HG03571 (cell line): ENCODE measurements around the gene CCDC200.
"Not testable (repeated sequence)": the region's sequence is repeated elsewhere in the genome, so short reads cannot be mapped to it uniquely, and the experiment has no call there.

Source experiments
- ATAC-seq: cut with Tn5 transposase; IDR thresholded peaks from one replicate; pipeline ENCODE4 v1.9.1; 2021; ENCODE audit not compliant: unreplicated experiment

Gene CCDC200

DNA sequence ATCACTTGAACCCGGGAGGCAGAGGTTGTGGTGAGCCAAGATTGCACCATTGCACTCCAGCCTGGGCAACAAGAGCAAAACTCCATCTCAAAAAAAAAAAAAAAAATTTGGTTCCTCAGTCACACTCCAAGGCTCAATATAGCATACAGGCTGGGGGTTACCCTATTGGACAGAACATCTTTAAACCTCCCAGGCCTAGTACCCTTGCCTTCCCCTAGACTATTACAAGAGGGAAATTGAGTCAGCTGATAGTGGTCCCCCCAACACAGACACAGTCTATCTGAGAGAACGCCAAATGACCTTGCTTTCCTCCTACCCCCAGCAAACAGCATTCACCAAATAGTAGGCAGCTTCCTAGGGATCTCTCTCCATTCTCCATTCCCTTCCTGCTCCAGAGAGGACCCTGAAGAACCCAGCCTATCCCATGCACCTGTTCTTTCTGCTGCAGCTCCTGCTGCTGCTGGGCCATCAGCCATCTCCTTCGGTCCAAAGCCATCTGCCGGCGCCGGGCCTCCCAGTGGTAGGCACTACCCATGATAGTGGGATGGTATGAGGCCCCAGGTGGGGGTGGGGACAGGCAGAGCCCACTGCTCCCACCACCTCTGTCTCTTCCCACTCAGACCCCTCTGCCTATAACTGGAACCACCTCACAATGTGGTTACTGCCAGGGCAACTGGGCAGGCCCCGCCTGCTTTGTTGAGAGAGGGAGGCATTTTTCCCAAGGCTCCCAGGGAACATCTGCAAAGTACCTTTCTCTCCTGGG lies at the start of gene CCDC200:
TSS of gene CCDC200 (minus strand) at position 604 of the 763 bp plus-strand sequence. CDS start at position 535, 69 bp downstream.
- ATAC-seq = not testable (repeated sequence)

DNA sequence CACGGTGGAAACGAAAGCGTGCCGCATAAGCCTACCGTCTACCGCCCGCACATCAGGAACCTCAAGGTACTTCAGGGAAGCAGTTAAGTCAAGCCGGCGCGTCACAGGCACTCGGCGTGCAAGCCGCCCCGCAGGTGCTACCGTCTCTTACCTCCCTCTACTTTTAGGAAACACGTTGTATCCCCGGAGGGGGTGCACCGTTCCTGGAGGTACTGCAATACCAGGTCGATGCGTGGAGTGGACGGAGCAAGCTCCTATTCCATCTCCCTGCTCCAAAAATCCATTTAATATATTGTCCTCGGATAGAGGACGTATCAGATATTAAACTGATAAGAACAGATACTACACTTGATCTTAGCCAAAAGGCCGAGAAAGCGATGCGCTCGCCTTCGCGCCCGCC lies 44.5 kb upstream of the CCDC200 start:
- ATAC-seq = not testable (repeated sequence)

DNA sequence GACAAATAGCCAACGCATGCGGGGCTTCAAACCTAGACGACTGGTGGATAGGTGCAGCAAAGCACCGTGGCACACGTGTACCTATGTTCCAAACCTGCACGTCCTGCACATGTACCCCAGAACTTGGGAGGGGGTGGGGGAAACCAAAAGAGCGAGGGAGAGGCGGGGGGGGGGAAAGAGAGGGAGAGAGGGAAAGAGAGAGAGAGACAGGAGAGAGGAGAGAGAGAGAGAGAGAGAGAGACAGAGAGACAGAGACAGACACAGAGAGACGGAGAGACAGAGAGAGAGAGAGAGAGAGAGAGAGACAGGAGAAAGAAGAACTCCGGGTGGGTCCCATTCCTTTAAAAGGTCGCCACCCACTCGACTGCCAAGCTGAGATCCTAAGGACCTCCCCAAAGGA lies 44.1 kb upstream of the CCDC200 start:
- ATAC-seq = not testable (repeated sequence)

DNA sequence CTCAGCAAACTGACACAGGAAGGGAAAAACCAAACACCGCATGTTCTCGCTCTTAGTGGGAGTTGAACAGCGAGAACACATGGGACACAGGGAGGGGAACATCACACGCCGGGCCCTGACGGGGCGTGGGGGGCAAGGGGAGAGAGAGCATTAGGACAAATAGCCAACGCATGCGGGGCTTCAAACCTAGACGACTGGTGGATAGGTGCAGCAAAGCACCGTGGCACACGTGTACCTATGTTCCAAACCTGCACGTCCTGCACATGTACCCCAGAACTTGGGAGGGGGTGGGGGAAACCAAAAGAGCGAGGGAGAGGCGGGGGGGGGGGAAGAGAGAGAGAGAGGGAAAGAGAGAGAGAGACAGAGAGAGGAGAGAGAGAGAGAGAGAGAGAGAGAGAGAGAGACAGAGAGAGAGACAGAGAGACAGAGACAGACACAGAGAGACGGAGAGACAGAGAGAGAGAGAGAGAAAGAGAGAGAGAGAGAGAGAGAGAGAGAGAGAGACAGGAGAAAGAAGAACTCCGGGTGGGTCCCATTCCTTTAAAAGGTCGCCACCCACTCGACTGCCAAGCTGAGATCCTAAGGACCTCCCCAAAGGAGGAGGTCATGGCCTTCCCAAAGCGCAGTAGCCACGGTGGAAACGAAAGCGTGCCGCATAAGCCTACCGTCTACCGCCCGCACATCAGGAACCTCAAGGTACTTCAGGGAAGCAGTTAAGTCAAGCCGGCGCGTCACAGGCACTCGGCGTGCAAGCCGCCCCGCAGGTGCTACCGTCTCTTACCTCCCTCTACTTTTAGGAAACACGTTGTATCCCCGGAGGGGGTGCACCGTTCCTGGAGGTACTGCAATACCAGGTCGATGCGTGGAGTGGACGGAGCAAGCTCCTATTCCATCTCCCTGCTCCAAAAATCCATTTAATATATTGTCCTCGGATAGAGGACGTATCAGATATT lies 42.4 kb upstream of the CCDC200 start:
- not testable (repeated sequence) for ATAC-seq

DNA sequence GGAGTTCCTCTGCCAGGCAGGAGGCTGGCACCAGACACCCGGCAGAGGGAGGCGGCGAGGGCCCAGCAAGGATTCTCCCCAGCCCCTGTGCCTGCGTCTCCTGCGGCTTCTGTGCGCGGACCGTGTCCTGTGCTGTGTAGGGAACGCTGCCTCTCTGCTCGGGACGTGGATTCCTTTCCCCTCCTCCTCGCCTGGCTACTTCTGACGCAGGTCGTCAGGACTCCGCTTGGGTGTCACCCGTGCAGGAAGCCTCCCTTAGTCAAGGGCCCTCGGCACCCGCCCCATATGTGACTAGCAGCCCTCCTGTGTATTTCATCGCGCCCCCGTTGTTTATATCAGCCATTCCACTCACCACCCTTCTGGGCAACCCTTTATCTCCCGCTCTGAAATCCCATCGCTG lies 18.0 kb upstream of the CCDC200 start:
- ATAC-seq = not testable (repeated sequence)

DNA sequence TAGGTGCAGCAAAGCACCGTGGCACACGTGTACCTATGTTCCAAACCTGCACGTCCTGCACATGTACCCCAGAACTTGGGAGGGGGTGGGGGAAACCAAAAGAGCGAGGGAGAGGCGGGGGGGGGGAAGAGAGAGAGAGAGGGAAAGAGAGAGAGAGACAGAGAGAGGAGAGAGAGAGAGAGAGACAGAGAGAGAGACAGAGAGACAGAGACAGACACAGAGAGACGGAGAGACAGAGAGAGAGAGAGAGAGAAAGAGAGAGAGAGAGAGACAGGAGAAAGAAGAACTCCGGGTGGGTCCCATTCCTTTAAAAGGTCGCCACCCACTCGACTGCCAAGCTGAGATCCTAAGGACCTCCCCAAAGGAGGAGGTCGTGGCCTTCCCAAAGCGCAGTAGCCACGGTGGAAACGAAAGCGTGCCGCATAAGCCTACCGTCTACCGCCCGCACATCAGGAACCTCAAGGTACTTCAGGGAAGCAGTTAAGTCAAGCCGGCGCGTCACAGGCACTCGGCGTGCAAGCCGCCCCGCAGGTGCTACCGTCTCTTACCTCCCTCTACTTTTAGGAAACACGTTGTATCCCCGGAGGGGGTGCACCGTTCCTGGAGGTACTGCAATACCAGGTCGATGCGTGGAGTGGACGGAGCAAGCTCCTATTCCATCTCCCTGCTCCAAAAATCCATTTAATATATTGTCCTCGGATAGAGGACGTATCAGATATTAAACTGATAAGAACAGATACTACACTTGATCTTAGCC lies 12.4 kb upstream of the CCDC200 start:
- ATAC-seq = not testable (repeated sequence)

DNA sequence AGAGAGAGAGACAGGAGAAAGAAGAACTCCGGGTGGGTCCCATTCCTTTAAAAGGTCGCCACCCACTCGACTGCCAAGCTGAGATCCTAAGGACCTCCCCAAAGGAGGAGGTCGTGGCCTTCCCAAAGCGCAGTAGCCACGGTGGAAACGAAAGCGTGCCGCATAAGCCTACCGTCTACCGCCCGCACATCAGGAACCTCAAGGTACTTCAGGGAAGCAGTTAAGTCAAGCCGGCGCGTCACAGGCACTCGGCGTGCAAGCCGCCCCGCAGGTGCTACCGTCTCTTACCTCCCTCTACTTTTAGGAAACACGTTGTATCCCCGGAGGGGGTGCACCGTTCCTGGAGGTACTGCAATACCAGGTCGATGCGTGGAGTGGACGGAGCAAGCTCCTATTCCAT lies 11.2 kb upstream of the CCDC200 start:
- not testable (repeated sequence) for ATAC-seq

DNA sequence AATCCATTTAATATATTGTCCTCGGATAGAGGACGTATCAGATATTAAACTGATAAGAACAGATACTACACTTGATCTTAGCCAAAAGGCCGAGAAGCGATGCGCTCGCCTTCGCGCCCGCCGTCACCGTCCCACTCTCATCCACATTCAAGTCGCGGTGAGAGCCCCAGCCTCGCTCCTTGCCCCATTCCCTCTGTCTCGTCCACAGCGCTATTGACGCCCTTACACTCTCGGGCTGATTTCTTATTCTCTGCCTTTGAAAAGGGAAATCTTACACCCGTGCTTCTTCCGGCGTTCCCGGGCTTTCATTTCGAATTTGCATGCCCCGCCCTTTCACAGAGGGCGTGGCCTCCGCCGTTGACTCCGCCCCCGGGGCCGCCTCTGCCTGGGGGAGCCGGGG lies 5.5 kb upstream of the CCDC200 start, which contains the start of gene RNU2-1:
TSS of gene RNU2-1 (minus strand) at position 101 of the 400 bp plus-strand sequence.
- not testable (repeated sequence) for ATAC-seq

DNA sequence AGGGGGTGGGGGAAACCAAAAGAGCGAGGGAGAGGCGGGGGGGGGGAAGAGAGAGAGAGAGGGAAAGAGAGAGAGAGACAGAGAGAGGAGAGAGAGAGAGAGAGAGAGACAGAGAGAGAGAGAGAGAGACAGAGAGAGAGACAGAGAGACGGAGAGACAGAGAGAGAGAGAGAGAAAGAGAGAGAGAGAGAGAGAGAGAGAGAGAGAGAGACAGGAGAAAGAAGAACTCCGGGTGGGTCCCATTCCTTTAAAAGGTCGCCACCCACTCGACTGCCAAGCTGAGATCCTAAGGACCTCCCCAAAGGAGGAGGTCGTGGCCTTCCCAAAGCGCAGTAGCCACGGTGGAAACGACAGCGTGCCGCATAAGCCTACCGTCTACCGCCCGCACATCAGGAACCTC lies 4.8 kb upstream of the CCDC200 start:
- ATAC-seq = not testable (repeated sequence)

DNA sequence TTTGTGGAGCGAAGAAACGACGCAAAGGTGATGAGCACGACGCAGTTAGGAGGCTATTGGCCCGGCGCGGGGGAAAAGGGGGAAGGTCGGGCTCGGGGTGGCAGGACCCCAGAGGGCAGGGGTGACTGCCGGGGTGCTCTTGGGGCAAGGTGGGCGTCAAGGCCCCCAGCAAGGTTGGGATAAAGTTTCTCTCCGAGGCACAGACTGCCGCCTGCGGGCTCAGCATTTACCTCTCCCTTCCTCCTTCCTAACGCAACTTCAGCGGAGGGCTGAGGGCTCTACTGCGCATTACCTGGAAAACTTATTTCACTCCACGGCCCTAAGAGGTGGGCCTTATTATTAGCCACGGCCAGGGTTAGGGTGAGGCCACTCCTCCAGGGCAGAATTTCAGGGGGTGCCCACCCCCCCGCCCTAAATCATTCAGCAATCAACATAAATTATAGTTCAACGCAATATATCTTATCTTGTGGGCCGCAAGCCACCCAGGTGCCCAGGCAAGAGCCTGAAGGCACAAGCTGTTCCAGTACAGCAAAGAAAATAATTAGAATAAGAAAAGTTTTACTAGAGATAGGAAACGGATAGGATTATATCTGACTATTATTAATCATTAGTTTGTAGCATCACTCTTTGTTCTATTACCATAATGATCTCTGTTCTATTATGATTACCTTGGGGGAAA lies 3.7 kb upstream of the CCDC200 start:
- ATAC-seq = not testable (repeated sequence)

DNA sequence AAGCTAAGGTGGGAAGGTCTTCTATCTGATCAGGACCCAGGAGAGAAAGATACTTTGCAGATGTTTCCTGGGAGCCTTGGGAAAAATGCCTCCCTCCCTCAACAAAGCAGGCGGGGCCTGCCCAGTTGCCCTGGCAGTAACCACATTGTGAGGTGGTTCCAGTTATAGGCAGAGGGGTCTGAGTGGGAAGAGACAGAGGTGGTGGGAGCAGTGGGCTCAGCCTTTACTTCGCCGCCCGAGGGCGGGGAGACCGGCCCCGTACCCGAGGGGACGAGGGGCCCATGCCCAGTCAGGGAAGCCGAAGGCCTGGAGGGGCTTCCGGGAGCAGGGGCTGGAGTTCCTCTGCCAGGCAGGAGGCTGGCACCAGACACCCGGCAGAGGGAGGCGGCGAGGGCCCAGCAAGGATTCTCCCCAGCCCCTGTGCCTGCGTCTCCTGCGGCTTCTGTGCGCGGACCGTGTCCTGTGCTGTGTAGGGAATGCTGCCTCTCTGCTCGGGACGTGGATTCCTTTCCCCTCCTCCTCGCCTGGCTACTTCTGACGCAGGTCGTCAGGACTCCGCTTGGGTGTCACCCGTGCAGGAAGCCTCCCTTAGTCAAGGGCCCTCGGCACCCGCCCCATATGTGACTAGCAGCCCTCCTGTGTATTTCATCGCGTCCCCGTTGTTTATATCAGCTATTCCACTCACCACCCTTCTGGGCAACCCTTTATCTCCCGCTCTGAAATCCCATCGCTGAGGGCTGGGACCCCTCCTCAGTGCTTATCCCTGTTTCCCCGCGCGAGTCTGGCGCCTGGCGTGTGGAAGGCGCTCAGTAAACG lies 3.0 kb upstream of the CCDC200 start:
- not testable (repeated sequence) for ATAC-seq

DNA sequence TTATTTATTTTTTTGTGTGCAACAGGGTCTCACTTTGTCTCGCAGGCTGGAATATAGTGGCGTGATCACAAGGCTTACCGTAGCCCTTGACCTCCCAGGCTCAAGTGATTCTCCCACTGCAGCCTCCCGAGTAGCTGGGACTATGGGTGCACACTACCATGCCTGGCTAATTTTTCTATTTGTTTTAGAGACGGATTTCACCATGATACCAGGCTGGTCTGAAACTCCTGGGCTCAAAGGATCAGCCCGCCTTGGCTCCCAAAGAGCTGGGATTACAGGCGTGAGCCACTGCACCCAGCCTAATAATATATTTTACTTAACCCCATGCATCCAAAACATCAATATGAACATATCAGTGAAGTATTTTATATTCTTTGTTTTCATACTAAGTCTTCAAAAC lies 2.0 kb downstream of the CCDC200 start:
- no peak for ATAC-seq

DNA sequence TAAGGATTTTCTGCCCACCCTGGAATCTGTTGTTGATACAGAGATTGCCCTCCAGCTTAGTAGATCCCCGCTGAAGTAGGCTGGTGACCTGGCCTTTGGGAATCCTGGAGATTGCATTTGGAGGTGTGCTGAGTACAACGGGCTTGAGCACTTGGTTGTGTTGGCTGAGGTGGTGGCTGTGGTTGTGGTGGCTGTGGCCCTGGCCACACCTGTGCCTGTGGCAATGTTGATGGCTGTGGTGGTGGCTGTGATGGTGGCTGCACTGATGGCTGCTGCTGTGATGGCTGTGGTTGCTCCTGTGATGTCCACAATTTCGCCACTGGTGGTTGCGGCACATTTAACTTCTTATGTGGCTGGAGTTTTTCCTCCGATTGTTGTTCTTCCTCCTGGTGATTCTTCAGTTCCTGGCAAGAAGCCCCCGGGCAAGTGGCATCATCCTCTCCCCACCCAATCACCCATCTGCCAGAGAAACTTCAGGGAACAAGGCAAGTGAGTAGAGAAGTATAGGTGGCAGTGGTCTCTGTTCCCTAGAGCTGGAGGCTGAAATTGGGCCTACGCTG lies 4.2 kb downstream of the CCDC200 start:
- ATAC-seq = no peak

DNA sequence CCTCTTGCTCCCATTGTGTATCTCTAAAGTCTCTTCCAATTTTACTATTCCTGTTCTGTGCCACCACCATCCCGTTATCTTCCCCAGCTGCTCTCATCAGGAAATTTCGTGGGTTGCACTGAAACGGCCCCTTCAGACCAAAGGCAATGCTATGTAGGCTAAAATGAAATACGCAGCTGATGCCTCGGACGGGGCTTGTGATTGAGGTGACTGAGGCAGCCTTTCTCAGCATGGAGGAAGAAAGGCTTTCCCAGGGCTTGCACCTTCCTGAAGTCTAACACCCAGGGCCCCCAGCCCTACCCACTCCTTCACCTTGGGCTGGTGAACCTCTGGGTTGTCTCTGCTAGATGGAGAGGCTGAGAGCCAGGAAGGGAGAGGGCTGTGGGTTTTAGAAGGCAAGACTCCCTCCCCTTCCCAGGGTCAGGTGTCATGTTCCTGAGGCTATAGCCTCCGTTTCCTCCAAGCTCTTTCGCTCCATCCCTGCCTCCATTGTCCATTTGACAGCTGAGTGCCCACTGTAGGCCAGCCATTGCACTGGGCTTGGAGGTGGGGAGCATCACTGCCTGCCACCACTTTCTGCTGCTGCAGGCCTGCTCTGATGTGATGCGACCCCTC lies 7.8 kb downstream of the CCDC200 start:
- no peak for ATAC-seq

DNA sequence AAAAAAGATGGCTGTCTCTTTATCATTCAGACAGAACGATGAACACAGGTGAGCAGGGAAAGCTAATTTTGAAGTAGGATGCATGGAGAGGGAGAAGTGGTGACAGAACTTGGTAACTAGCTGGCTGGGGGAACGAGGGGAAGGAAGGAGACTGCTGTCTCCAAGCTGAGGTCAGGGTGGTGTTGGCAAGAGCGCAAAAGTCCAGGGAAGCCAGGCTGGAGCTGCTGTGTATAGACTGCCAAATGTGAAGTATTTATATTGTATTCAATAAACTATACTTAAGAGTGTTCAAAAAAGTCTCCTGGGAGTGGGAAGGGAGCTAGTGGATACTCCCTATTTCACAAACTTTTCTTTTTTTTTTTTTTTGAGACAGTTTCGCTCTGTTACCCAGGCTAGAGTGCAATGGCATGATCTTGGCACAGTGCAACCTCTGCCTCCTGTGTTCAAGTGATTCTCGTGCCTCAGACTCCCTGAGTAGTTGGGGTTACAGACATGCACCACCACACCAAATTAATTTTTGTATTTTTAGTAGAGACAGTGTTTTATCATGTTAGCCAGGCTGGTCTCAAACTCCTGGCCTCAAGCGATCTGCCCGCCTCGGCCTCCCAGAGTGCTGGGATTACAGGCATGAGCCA lies 8.6 kb downstream of the CCDC200 start:
- ATAC-seq = no peak

DNA sequence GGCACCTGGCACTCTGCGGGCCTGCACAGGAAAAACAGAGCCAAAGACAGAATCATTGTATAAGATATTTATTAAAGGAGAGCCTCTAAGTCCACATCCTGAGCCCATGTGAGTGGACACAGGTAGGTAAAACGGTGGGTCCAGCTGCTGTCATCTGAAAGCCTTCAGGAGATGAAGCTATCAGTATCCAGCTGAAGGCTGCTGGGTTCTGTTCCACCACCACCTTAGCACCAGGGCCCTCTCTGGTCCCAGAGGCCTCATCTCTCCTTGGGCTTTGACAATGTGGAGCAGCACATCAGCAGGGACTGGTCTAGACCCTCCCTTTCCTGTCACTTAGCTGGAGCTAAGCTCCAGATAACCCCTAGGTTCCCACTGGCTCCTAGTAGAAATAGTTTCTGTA lies 9.4 kb downstream of the CCDC200 start:
- ATAC-seq = no peak

DNA sequence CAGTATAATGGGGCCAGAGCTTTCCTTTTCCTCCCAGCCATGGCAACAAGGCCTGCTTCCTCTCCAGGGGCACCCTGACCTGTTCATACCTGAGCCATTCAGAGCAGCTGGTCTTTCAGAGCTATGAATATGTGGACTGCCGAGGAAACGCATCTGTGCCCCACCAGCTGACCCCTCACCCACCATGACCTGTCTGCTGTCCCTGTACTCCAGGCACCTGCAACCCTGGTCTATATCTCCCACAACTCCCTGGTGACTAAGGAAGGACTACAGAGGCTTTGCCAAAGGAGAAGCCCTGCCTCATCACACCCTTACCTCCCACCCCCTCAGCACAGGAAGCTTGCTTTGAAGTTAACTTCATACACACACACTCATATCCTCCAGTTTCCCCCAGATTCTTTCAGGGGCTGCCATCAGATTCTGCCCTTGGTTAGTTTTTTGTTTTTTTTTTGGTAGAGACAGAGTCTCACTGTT lies 10.8 kb downstream of the CCDC200 start:
- ATAC-seq = no peak
